Lower leg skin (tissue), 3 donors: ENCODE results near the gene DYRK1A.

Experiments used
- CTCF ChIP-seq, 3 donors: fragments of 450-650 bp; IDR thresholded peaks; one replicate each; pipeline ENCODE4 v1.5.1; 2016; ENCODE audit warnings: antibody characterized with exemption in 3 of 3, mild to moderate bottlenecking in 3 of 3, moderate library complexity in 2 of 3
- POLR2A ChIP-seq, 2 donors: fragments of 450-650 bp; IDR thresholded peaks; one replicate each; pipeline ENCODE4 v1.6.1; 2016 to 2017; ENCODE audit warnings: antibody characterized with exemption in 2 of 2, mild to moderate bottlenecking in 1 of 2, moderate library complexity in 1 of 2

DNA sequence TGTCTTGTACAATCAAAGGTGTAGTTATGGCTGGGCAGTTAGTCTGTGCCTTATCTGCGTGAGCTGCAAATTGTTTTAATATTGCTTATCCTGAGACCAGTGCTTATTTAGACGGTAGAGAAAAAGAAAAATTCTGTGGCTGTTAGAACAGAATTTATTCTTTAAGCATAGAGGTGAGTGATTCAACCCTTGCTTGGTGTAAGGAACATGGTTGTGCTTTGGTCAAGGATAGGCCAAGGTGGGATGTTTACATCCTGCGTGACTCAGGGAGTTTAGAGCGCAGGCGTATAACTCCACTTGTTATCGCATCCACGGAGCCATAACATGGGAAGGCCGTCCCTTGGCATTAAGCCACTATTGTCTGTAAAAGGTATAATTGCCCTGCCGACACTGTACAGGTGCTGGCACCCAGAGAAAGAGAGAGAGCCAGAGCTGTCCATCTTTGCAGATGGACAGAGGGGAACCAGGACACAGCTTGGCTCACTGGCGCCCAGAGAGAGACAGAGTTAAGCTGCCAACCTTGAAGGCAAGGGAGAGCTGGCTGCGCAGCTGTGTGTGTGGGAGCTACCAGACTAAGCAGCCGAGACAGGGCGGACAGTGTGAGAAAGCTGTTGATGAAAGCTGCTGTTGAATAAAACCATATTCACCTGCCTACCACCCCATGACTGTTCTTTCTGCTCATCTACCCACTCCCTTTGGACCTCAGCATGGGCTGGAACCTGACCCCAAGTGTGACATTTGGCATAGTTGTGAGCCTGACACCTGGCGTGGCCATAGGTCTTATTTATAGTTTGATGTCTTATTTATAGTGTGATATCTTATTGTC lies 200.4 kb downstream of the DYRK1A start:
- TF ChIP-seq CTCF (IDR thresholded peaks at IDR 0.05) (no peak), POLR2A (IDR thresholded peaks at IDR 0.05) (no peak)
